GM12878 (cell line): Measurements from ENCODE around the gene IL1RAP. TPM values are rescaled to one million over a fixed set of nuclear protein-coding genes. Genes with fewer than 3 reads are reported as not detected.

Source experiments
- ATAC-seq: fragments of 200-7000 bp; cut with Tn5 transposase; 3 replicates; pipeline ENCODE4 v1.9.1; 2020; ENCODE audit warnings: mild to moderate bottlenecking, moderate library complexity
- BruUV-seq: library from RNA; stranded (reverse); fragments of 400-500 nt; replicated peaks from 2 replicates; lab custom pipeline; 2021; lab: Mats Ljungman, UMichigan
- CTCF ChIA-PET: fragments of 300-600 bp; sonication (Branson Sonifier 250); formaldehyde crosslinking; extraction: SDS; loops from one replicate; lab custom pipeline; 2021; ENCODE audit warnings: inconsistent platforms; lab: Yijun Ruan, JAX
- POLR2A ChIA-PET: fragments of 350-600 bp; formaldehyde crosslinking; extraction: SDS; loops from one replicate; lab custom pipeline; 2021; ENCODE audit warnings: inconsistent platforms; lab: Charles Lee
- RAD21 ChIA-PET: fragments of 300-600 bp; sonication (Branson Sonifier 250); formaldehyde crosslinking; loops from one replicate; lab custom pipeline; 2023; ENCODE audit warnings: antibody characterized with exemption; ENCODE audit not compliant: unreplicated experiment; lab: Charles Lee
- SMC1A ChIA-PET: fragments of 300-600 bp; sonication (Branson Sonifier 250); formaldehyde crosslinking; loops from one replicate; lab custom pipeline; 2023; ENCODE audit not compliant: unreplicated experiment, uncharacterized antibody; lab: Charles Lee
- DNase-seq: peaks from one replicate; pipeline ENCODE4 v3.0.0-alpha.2; 2011; ENCODE audit warnings: low read depth, low spot score
- FAIRE-seq: peaks from 3 replicates; lab custom pipeline; 2011; peaks lifted over from hg19 to GRCh38; lab: Jason Lieb, UNC
- H2AFZ ChIP-seq: 2 replicates; pipeline ENCODE4 v1.6.0; 2011; ENCODE audit warnings: low read depth, low read length, control low read depth; ENCODE audit not compliant: control insufficient read depth
- H3K27ac ChIP-seq: 2 replicates; pipeline ENCODE4 v1.5.1; 2011; ENCODE audit warnings: control low read depth; ENCODE audit not compliant: control insufficient read depth, insufficient read depth
- H3K27me3 ChIP-seq, 2 experiments: replicated peaks in 1 of 2; 2 replicates each; pipeline versions ENCODE4 v1.6.0 to v1.6.1; 2011; ENCODE audit warnings: low read length in 1 of 2; ENCODE audit not compliant: control insufficient read depth in 2 of 2, insufficient read depth in 2 of 2
- H3K36me3 ChIP-seq, 2 experiments: 2 replicates each; pipeline ENCODE4 v1.5.1; 2011; ENCODE audit warnings: low read length in 1 of 2; ENCODE audit not compliant: control insufficient read depth in 2 of 2, insufficient read depth in 2 of 2
- H3K4me1 ChIP-seq: 2 replicates; pipeline ENCODE4 v1.6.1; 2011; ENCODE audit warnings: mild to moderate bottlenecking, low read length, moderate library complexity, mixed read lengths; ENCODE audit not compliant: control insufficient read depth, insufficient read depth
- H3K4me2 ChIP-seq: 2 replicates; pipeline ENCODE4 v1.6.0; 2011; ENCODE audit warnings: control low read depth; ENCODE audit not compliant: control insufficient read depth, insufficient read depth
- H3K4me3 ChIP-seq: fragments of 200-600 bp; sonication (generic); 2 replicates; pipeline ENCODE4 v1.5.1; 2016
- H3K79me2 ChIP-seq: 2 replicates; pipeline ENCODE4 v1.6.0; 2011; ENCODE audit warnings: low read length; ENCODE audit not compliant: control insufficient read depth, insufficient read depth
- H3K9ac ChIP-seq: 2 replicates; pipeline ENCODE4 v1.8.0; 2011; ENCODE audit warnings: low read length, control low read depth, mixed read lengths; ENCODE audit not compliant: control insufficient read depth, insufficient read depth
- H3K9me3 ChIP-seq: replicated peaks from 3 replicates; pipeline ENCODE4 v1.5.1; 2011; ENCODE audit warnings: mild to moderate bottlenecking, low read length; ENCODE audit not compliant: control insufficient read depth, insufficient read depth
- H4K20me1 ChIP-seq: 2 replicates; pipeline ENCODE4 v1.6.0; 2011; ENCODE audit not compliant: control insufficient read depth, insufficient read depth
- BHLHE40 ChIP-seq, 2 experiments: fragments of 450-650 bp in 1 of 2; IDR thresholded peaks; 2 replicates each; pipeline ENCODE4 v1.6.1; 2011 to 2017; ENCODE audit warnings: low read depth in 2 of 2, borderline replicate concordance in 1 of 2, improper control_type of control experiment in 1 of 2, low read length in 1 of 2, mild to moderate bottlenecking in 1 of 2
- FOXM1 ChIP-seq: IDR thresholded peaks from 2 replicates; pipeline ENCODE4 v1.6.1; 2012; ENCODE audit warnings: low read depth, mild to moderate bottlenecking, inconsistent platforms, low read length, moderate library complexity
- PBX3 ChIP-seq: IDR thresholded peaks from 2 replicates; pipeline ENCODE4 v1.6.1; 2011; ENCODE audit warnings: mild to moderate bottlenecking, low read depth, low read length, moderate library complexity; ENCODE audit not compliant: insufficient replicate concordance
- PRDM15 ChIP-seq: fragments of 450-650 bp; formaldehyde crosslinking; IDR thresholded peaks from 2 replicates; pipeline ENCODE4 v1.4.0; 2020; ENCODE audit warnings: mild to moderate bottlenecking, moderate library complexity
- SMAD1 ChIP-seq: fragments of 450-650 bp; IDR thresholded peaks from 2 replicates; pipeline ENCODE4 v1.6.1; 2018; ENCODE audit warnings: mild to moderate bottlenecking, low read depth; ENCODE audit not compliant: partially characterized antibody
- WGBS: methylation state at CpG from one replicate; pipeline ENCODE4 v1.1.6; 2016; ENCODE audit warnings: low lambda C conversion rate; ENCODE audit not compliant: insufficient replicate concordance, insufficient coverage; ENCODE audit errors: missing lambda C conversion rate; 5-methylcytosine and 5-hydroxymethylcytosine counted together
- in situ Hi-C: fragments of 300-500 bp; cut with MboI; formaldehyde crosslinking; loops from 9 replicates; pipeline ENCODE4 v1.14.3; 2018; ENCODE audit warnings: mixed read lengths
- intact Hi-C: fragments of 100-400 bp; cut with micrococcal nuclease; formaldehyde crosslinking; loops from one replicate; pipeline ENCODE4 v1.14.2; 2022; ENCODE audit not compliant: unreplicated experiment
- polyA plus RNA-seq, 11 experiments: library from polyadenylated mRNA; depleted of rRNA in 4 of 11; unstranded in 6 of 11; stranded (reverse) in 5 of 11; fragments of >200 nt; fragmentation: Nextera tagmentation in 4 of 11; fragmentation: Illumina TruSeq in 1 of 11; extraction: Ambion mirVana in 4 of 11; extraction: Trizol in 1 of 11; gene quantifications; 1 replicate in 1 of 11; 2 replicates in 10 of 11; pipeline versions ENCODE4 v1.2.1 to v1.2.3, GENCODE V29; 2011 to 2016; ENCODE audit warnings: inconsistent platforms in 2 of 11, missing spikeins in 2 of 11, low read depth in 1 of 11
- total RNA-seq, 4 experiments: library from RNA; depleted of rRNA in 3 of 4; stranded (reverse); fragments of >200 nt in 3 of 4; fragmentation: Illumina TruSeq in 1 of 4; extraction: Trizol in 1 of 4; gene quantifications; 2 replicates each; pipeline versions ENCODE4 v1.2.1 to v1.2.3, GENCODE V29; 2013 to 2021

The IL1RAP gene
- total and polyA plus RNA-seq, 10 of the 15 experiments (the other 5 are each of a cell fraction or from before 2014, with no cell fraction given): 0.17 to 1.0 (median 0.44) TPM; not detected in 1

DNA sequence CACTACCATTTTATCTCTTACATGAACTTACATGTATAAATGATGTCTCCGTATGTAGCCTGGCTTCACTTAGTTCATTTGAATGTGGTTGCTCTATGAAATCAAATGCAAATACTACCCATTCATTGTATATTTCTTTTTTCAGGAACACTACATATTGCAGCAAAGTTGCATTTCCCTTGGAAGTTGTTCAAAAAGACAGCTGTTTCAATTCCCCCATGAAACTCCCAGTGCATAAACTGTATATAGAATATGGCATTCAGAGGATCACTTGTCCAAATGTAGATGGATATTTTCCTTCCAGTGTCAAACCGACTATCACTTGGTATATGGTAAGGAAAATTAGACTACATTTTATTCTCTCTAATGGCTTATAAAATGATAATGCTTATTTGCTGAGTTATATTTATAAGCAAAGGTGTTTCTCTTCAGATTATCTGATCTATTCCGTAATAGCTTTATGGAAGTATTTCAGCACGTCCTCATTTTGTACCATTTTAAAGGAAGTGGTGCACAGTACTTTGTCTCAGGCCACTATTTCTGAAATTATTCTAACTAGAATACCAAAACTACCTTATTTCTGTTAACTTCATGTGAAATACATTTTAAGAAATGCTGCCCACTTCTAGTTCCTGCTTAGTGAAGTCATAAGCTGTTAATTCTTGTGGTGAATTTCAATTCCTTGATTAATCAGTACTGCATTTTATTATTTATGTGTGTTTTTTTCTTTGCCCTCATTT is 95.1 kb downstream of the IL1RAP start (continued):
- no peak for TF ChIP-seq PRDM15
- TF ChIP-seq SMAD1: no peak

DNA sequence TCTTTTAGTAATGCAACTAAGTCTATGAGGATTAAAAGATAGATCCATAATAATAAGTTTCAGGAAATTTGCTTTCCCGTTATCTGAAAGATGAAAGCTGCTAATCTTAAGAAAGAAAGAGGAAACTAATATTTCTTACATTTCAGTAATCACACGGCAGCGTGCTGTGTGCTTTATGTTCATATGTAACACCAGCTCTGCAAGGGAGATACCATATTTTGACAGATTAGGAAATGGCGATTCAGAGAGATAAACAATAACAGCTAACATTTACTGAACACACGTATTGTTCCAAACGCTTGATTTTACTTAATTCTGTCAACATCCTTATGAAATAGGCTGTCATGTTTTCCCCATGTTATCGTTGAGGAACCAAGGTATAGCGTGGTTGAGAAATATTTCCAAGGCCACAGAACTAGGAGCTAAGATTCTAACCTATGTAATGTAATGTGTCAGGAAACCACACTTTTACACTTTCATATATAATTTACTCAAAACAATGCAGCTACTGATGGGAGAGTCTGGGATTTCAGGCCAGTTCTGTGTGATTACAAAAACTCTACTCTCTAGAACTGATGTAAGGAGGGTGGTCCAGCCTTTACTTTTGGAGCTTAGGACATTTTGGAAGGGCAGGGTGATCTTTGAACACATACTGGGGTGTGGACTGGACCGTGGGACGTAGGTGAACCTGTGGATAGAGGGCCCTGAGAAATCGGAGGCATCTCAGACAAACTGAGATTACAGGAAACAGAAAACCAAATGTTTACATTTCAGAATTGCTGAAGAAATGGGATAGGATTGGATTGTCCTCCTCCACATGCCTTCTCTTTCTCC is 100.6 kb downstream of the IL1RAP start:
- FAIRE-seq (no peak), ATAC-seq (no peak), DNase-seq (no peak)
- H3K4me2 ChIP-seq: no peak overlapping the region
- ChIA-PET RAD21 (no interaction called here), CTCF (no interaction called here), POLR2A (no interaction called here), SMC1A (interaction anchor here (0.6 to 0.9 kb wide), 2 partner anchors 237 to 1432 kb away, joined by 3 read pairs; no protein-coding TSS in a partner anchor)
- no peaks in the 10 kb centered on the region for H4K20me1 ChIP-seq
- TF ChIP-seq PBX3 (no peak), FOXM1 (no peak), BHLHE40 (IDR thresholded peaks at IDR 0.05; ENCODE audit: borderline replicate concordance in 1 of 2, low read depth in 2 of 2, low read length in 1 of 2) (no peak)
- H3K36me3 ChIP-seq: no peaks in the 10 kb centered on the region
- intact Hi-C loops: no loop called here
- no peak overlapping the region for H3K9ac ChIP-seq
- H3K4me1 ChIP-seq: no peaks in the 10 kb centered on the region
- no peaks in the 10 kb centered on the region for H3K9me3 ChIP-seq
- H2AFZ ChIP-seq: no peak overlapping the region
- no peaks in the 10 kb centered on the region for H3K79me2 ChIP-seq
- no peak overlapping the region for H3K4me3 ChIP-seq
- in situ Hi-C loops: no loop called here
- 48% methylated on average over 11 of the region's 11 CpGs for WGBS
- no peaks in the 10 kb centered on the region for H3K27me3 ChIP-seq
- BruUV-seq: no TSS peak
- H3K27ac ChIP-seq: no peak overlapping the region
